ENCODE results near the gene ADRA2B. TPM values are rescaled to one million over a fixed set of nuclear protein-coding genes. Genes with fewer than 3 reads are reported as not detected.
"Not testable (repeated sequence)": the region's sequence is repeated elsewhere in the genome, so short reads cannot be mapped to it uniquely, and the experiment has no call there.

The ADRA2B gene
- total and polyA plus RNA-seq, 5 donors from 2014 or later: 1.0 TPM; not detected in 4

- H3K36me3 ChIP-seq (ENCODE audit: control insufficient read depth, insufficient read depth, low read length); H3K9me3 ChIP-seq (ENCODE audit: control insufficient read depth in 2 of 2, low read length in 2 of 2); ATAC-seq (ENCODE audit: low read depth in 2 of 2); H3K4me1 Mint-ChIP-seq; H3K9me3 Mint-ChIP-seq; H3K27ac ChIP-seq (ENCODE audit: insufficient read depth, low read length, poor library complexity, severe bottlenecking); DNase-seq; H3K4me3 Mint-ChIP-seq; H3K4me1 ChIP-seq (ENCODE audit: control insufficient read depth, insufficient read depth, low read length, poor library complexity, severe bottlenecking); H3K4me3 ChIP-seq (ENCODE audit: low read depth, low read length); H3K36me3 Mint-ChIP-seq; H3K27me3 Mint-ChIP-seq; H3K27ac Mint-ChIP-seq; H3K27me3 ChIP-seq (ENCODE audit: control insufficient read depth, insufficient read depth, low read length): not testable (repeated sequence)
These were observed 50.4 kb downstream of the ADRA2B start for GRCh38 chr2:96065954-96066353.

- H3K36me3 Mint-ChIP-seq: no peaks in the 10 kb centered on the region
- DNase-seq: no peak
- no peaks in the 10 kb centered on the region for H3K9me3 Mint-ChIP-seq
- Histone ChIP-seq H3K27me3 (ENCODE audit: control insufficient read depth, insufficient read depth, low read length) (no peaks in the 10 kb centered on the region), H3K27ac (ENCODE audit: insufficient read depth, low read length, poor library complexity, severe bottlenecking) (no peak overlapping the region), H3K4me3 (ENCODE audit: low read depth, low read length) (no peak overlapping the region), H3K9me3 (ENCODE audit: control insufficient read depth in 2 of 2, low read length in 2 of 2) (no peaks in the 10 kb centered on the region), H3K4me1 (ENCODE audit: control insufficient read depth, insufficient read depth, low read length, poor library complexity, severe bottlenecking) (no peaks in the 10 kb centered on the region), H3K36me3 (ENCODE audit: control insufficient read depth, insufficient read depth, low read length) (no peaks in the 10 kb centered on the region)
- no peak overlapping the region for H3K27ac Mint-ChIP-seq
- H3K27me3 Mint-ChIP-seq: no peaks in the 10 kb centered on the region
- H3K4me3 Mint-ChIP-seq: no peak overlapping the region
- no peak for ATAC-seq (ENCODE audit: low read depth in 2 of 2)
- peaks cover 0 to 2% (median 0%) of the 10 kb centered on the region in 4 donors for H3K4me1 Mint-ChIP-seq
These were observed 50.9 kb downstream of the ADRA2B start for GRCh38 chr2:96065381-96065930.

- DNase-seq; H3K4me1 ChIP-seq (ENCODE audit: control insufficient read depth, insufficient read depth, low read length, poor library complexity, severe bottlenecking); H3K4me3 ChIP-seq (ENCODE audit: low read depth, low read length); H3K36me3 ChIP-seq (ENCODE audit: control insufficient read depth, insufficient read depth, low read length); H3K27me3 ChIP-seq (ENCODE audit: control insufficient read depth, insufficient read depth, low read length); H3K9me3 ChIP-seq (ENCODE audit: control insufficient read depth in 2 of 2, low read length in 2 of 2); H3K9me3 Mint-ChIP-seq; H3K27ac Mint-ChIP-seq; H3K27ac ChIP-seq (ENCODE audit: insufficient read depth, low read length, poor library complexity, severe bottlenecking); ATAC-seq (ENCODE audit: low read depth in 2 of 2); H3K36me3 Mint-ChIP-seq; H3K4me1 Mint-ChIP-seq; H3K4me3 Mint-ChIP-seq; H3K27me3 Mint-ChIP-seq: not testable (repeated sequence)
These were observed 51.6 kb downstream of the ADRA2B start for GRCh38 chr2:96064760-96065159.

- not testable (repeated sequence) for H3K4me1 Mint-ChIP-seq; H3K36me3 Mint-ChIP-seq; H3K27me3 ChIP-seq (ENCODE audit: control insufficient read depth, insufficient read depth, low read length); H3K27ac ChIP-seq (ENCODE audit: insufficient read depth, low read length, poor library complexity, severe bottlenecking); H3K36me3 ChIP-seq (ENCODE audit: control insufficient read depth, insufficient read depth, low read length); H3K4me3 ChIP-seq (ENCODE audit: low read depth, low read length); H3K27me3 Mint-ChIP-seq; H3K4me1 ChIP-seq (ENCODE audit: control insufficient read depth, insufficient read depth, low read length, poor library complexity, severe bottlenecking); H3K9me3 Mint-ChIP-seq; H3K9me3 ChIP-seq (ENCODE audit: control insufficient read depth in 2 of 2, low read length in 2 of 2); ATAC-seq (ENCODE audit: low read depth in 2 of 2); H3K4me3 Mint-ChIP-seq; DNase-seq; H3K27ac Mint-ChIP-seq
These were observed 52.2 kb downstream of the ADRA2B start for GRCh38 chr2:96064047-96064675.

- not testable (repeated sequence) for H3K36me3 ChIP-seq (ENCODE audit: control insufficient read depth, insufficient read depth, low read length); H3K4me3 Mint-ChIP-seq; H3K4me1 ChIP-seq (ENCODE audit: control insufficient read depth, insufficient read depth, low read length, poor library complexity, severe bottlenecking); H3K27ac ChIP-seq (ENCODE audit: insufficient read depth, low read length, poor library complexity, severe bottlenecking); H3K4me1 Mint-ChIP-seq; H3K36me3 Mint-ChIP-seq; H3K4me3 ChIP-seq (ENCODE audit: low read depth, low read length); H3K27me3 Mint-ChIP-seq; H3K27me3 ChIP-seq (ENCODE audit: control insufficient read depth, insufficient read depth, low read length); H3K9me3 Mint-ChIP-seq; H3K9me3 ChIP-seq (ENCODE audit: control insufficient read depth in 2 of 2, low read length in 2 of 2)
- H3K27ac Mint-ChIP-seq: peak overlapping the region in 1 of 3 donors; percentile 27
- ATAC-seq (ENCODE audit: low read depth in 2 of 2) (peak; percentile 50 to 68), DNase-seq (peak in 2 of 3 donors; percentile 2 to 11)
These were observed 53.1 kb downstream of the ADRA2B start for GRCh38 chr2:96063116-96063899.

Other genes starting within 250 kb of the ADRA2B start
- gene ANKRD36C, start 124.7 kb downstream of the ADRA2B start, total RNA-seq: 118 TPM
- 10 to 100 TPM; 15.5 to 20.6 (median 17.3) TPM for gene ANKRD36C, start 124.7 kb downstream of the ADRA2B start, polyA plus RNA-seq
- 2.0 TPM for gene GPAT2, start 81.7 kb downstream of the ADRA2B start, total RNA-seq
- 1 to 10 TPM in 2 of 4 donors, under 1 TPM in 2; 0.64 to 4.6 (median 1.0) TPM for gene GPAT2, start 81.7 kb downstream of the ADRA2B start, polyA plus RNA-seq
- 9.7 TPM for gene ASTL, start 21.9 kb upstream of the ADRA2B start, total RNA-seq
- under 1 TPM in 2 of 4 donors, not detected in 2; 0.23 to 0.39 TPM for gene ASTL, start 21.9 kb upstream of the ADRA2B start, polyA plus RNA-seq
- 566 TPM for gene DUSP2, start 28.9 kb upstream of the ADRA2B start, total RNA-seq
- 10 to 100 TPM; 30.8 to 95.4 (median 44.5) TPM for gene DUSP2, start 28.9 kb upstream of the ADRA2B start, polyA plus RNA-seq
- 97.2 TPM for gene STARD7, start 92.3 kb upstream of the ADRA2B start, total RNA-seq
- 100 to 1,000 TPM; 177 to 208 (median 197) TPM for gene STARD7, start 92.3 kb upstream of the ADRA2B start, polyA plus RNA-seq
- 54.3 TPM for gene TMEM127, start 149.4 kb upstream of the ADRA2B start, total RNA-seq
- 10 to 100 TPM; 27.6 to 40.4 (median 37.4) TPM for gene TMEM127, start 149.4 kb upstream of the ADRA2B start, polyA plus RNA-seq
- 60.3 TPM for gene CIAO1, start 149.7 kb upstream of the ADRA2B start, total RNA-seq
- 100 to 1,000 TPM in 1 of 4 donors, 10 to 100 TPM in 3; 83.0 to 102 (median 94.7) TPM for gene CIAO1, start 149.7 kb upstream of the ADRA2B start, polyA plus RNA-seq
- 295 TPM for gene SNRNP200, start 189.0 kb upstream of the ADRA2B start, total RNA-seq
- 10 to 100 TPM; 67.4 to 89.4 (median 83.4) TPM for gene SNRNP200, start 189.0 kb upstream of the ADRA2B start, polyA plus RNA-seq
- 27.8 TPM for gene ITPRIPL1, start 208.7 kb upstream of the ADRA2B start, total RNA-seq
- 10 to 100 TPM in 2 of 4 donors, 1 to 10 TPM in 2; 7.5 to 17.5 (median 10.9) TPM for gene ITPRIPL1, start 208.7 kb upstream of the ADRA2B start, polyA plus RNA-seq
- gene NCAPH, start 219.2 kb upstream of the ADRA2B start, total RNA-seq: 14.0 TPM
- gene NCAPH, start 219.2 kb upstream of the ADRA2B start, polyA plus RNA-seq: 10 to 100 TPM in 1 of 4 donors, 1 to 10 TPM in 3; 4.2 to 10.0 (median 8.1) TPM